ENCODE data around the gene FADS1.

FADS1 gene

DNA sequence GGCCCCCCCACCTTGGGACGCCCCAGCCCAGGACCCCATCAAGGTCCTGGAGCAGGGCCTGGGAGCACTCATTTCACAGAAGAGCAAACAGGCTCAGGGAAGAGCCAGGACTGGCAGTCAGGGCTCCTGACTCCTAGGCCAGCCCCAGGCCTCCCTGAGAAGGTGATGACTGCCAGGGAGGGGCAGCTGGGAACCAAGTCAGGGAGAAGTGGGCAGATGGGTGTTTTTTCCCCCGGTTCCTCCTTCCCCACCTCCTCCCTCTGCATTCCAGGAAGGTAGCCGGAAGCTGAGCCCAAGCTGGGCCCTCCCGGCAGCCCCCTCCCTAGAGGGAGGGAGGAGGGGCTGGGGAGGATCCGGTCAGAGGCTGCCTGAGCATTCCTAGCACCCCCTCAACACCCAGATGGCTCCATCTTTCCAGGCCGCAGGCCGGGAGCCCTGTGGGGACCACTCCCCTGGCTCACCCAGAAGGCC is 44.8 kb downstream of the FADS1 start:
- intact Hi-C loops (cut with DNase I; ENCODE audit: low total_unique reads): no loop called here
- Histone ChIP-seq H3K27ac (no peak overlapping the region), H3K9me3 (no peaks in the 10 kb centered on the region), H3K4me3 (no peak overlapping the region), H3K36me3 (no peaks in the 10 kb centered on the region), H3K4me1 (peaks cover 0 to 2% (median under 1%) of the 10 kb centered on the region in 4 donors), H3K27me3 (peaks cover 0 to 15% of the 10 kb centered on the region in 2 donors)
- TF ChIP-seq, protein P1, sequence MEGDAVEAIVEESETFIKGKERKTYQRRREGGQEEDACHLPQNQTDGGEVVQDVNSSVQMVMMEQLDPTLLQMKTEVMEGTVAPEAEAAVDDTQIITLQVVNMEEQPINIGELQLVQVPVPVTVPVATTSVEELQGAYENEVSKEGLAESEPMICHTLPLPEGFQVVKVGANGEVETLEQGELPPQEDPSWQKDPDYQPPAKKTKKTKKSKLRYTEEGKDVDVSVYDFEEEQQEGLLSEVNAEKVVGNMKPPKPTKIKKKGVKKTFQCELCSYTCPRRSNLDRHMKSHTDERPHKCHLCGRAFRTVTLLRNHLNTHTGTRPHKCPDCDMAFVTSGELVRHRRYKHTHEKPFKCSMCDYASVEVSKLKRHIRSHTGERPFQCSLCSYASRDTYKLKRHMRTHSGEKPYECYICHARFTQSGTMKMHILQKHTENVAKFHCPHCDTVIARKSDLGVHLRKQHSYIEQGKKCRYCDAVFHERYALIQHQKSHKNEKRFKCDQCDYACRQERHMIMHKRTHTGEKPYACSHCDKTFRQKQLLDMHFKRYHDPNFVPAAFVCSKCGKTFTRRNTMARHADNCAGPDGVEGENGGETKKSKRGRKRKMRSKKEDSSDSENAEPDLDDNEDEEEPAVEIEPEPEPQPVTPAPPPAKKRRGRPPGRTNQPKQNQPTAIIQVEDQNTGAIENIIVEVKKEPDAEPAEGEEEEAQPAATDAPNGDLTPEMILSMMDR (IDR thresholded peaks at IDR 0.05): no peak
- DNase-seq: no peak

DNA sequence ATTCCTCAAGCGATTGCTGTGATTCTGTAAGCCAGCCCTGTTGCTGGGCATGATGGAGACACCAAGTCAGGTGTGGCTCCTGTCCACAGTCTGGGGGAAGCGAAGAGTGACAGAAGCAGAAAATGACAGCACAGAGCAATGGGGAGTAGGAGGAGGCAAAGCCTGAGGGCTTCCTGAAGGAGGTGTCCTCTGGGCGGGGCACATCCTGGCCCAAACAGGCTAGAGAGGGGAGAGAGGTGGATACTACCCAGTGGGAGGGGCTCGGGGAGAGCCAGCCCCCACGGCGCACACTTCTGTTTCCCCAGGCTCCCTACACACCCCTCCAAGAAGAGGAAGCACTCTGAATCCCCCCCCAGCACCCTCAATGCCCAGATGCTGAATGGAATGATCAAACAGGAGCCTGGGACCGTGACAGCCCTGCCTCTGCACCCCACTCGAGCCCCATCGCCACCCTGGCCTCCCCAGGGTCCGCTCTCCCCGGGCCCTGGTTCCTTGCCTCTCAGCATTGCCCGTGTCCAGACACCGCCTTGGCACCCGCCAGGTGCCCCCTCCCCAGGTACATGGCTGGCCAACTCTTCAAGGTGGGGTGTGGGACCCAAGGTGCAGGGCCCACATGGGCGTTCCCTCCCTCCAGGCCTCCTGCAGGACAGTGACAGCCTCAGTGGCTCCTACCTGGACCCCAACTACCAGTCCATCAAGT is 45.5 kb downstream of the FADS1 start:
- H3K27me3 ChIP-seq: peaks cover 0 to 15% of the 10 kb centered on the region in 2 donors
- no peaks in the 10 kb centered on the region for H3K9me3 ChIP-seq
- no peak for DNase-seq
- no peak overlapping the region for H3K4me3 ChIP-seq
- H3K36me3 ChIP-seq: no peaks in the 10 kb centered on the region
- TF ChIP-seq, protein P1 (IDR thresholded peaks at IDR 0.05): no peak
- intact Hi-C loops (cut with DNase I; ENCODE audit: low total_unique reads): no loop called here
- no peaks in the 10 kb centered on the region for H3K4me1 ChIP-seq
- no peak overlapping the region for H3K27ac ChIP-seq

DNA sequence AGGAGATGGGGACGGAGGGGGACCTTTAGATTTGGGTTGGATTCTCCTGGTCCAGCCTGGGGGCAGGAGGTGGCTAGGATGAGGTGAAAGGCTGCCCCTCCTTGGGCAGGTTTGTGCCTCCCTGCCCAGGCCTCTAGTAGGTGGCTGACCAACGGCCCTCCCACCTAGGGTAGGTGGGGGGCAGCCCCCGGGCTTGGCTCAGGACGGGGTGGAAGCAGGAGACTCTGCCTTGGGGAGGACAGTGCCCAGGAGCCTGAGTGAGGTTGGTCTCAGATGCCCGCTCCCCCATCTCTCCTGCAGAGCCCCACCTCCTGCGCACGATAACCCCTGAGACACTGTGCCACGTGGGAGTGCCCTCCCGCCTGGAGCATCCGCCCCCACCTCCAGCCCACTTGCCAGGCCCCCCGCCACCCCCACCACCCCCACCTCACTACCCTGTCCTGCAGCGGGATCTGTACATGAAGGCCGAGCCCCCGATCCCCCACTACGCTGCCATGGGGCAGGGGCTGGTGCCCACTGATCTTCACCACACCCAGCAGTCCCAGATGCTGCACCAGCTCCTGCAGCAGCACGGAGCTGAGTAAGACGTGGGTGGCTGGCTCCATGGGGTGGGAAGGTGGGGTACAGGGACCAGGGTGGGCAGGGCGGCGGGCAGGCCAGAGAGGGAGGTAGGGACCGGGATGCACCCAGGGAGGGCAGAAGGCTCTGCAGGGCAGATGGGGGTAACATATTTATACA is 46.7 kb downstream of the FADS1 start:
- no peak overlapping the region for H3K4me3 ChIP-seq
- no peak overlapping the region for H3K27ac ChIP-seq
- H3K36me3 ChIP-seq: no peaks in the 10 kb centered on the region
- intact Hi-C loops (cut with DNase I; ENCODE audit: low total_unique reads): no loop called here
- no peaks in the 10 kb centered on the region for H3K9me3 ChIP-seq
- no peaks in the 10 kb centered on the region for H3K4me1 ChIP-seq
- DNase-seq: no peak
- TF ChIP-seq, protein P1 (IDR thresholded peaks at IDR 0.05): no peak
- H3K27me3 ChIP-seq: peaks cover 0 to 11% of the 10 kb centered on the region in 2 donors

DNA sequence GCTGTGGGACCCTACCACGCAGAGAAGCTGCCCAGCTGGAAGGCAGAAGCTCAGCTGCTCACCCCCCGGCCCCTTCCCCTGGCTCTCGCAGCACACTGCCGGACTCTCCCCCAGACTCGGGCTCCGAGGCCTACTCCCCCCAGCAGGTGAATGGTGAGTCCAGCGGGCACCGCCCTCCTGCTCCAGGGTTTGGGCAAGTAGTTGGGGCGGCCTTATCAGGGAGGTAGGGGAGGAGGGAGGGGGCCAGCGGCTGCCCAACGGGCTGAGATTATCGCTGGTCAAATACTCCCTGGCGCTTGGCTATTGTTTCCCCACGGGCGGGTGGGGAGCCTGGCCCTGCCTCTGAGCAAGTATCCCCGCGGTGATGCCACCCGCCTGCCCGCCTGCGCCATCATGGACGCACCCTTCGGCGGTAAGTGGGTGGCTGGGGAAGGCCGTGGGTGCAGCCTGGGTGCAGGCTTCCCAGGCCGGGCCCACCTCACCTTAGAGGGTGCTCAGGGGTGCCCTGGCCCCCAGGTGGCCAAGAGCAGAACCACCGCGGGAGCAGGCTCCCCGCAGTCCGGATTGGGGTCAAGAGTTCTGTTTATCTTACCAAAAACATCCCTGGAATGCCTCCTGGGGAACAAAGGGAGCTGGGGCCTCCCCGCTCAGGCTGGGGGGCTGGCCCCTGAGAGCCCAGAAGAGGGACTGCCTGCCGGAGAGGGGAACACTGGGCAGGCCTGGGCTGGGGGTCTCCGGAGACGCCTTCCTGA is 47.5 kb downstream of the FADS1 start:
- Histone ChIP-seq H3K4me3 (no peak overlapping the region), H3K9me3 (no peaks in the 10 kb centered on the region), H3K4me1 (no peaks in the 10 kb centered on the region), H3K36me3 (no peaks in the 10 kb centered on the region), H3K27ac (no peak overlapping the region), H3K27me3 (peaks cover 0 to 11% of the 10 kb centered on the region in 2 donors)
- intact Hi-C loops (cut with DNase I; ENCODE audit: low total_unique reads): no loop called here
- TF ChIP-seq, protein P1 (IDR thresholded peaks at IDR 0.05): no peak
- DNase-seq: no peak

DNA sequence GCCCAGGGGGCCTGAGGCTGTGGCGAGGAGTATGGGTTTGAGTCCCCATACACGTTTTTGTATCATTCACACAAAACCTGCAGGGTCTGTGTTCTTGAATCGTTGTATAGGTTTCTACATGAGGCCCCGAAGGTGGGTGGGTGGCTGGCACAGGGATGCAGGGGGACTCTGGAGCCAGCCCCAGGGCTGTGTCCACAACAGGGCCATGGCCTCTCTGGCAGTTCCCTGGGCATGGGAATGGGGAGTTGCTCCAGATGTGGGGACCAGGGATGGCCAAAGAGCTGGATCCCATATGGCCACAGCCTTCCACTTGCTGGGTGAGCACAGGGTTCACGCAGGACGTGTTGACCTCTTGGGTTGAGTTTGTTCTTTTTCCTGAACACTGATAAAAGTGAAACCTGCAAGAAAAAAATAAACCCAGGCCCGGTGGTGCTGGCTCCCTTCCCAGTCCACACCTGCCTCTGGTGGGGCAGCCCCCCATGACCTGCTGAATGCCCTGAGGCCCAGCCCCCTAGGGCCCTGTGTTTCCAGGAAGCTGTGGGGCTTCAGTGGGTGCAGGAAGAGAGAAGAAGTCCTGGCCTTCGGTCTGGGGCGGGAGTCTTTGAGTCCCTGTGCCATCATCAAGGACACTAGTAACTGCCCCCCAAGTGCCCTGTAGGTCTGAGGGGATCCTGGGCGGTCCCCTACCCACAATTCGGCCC is 48.3 kb downstream of the FADS1 start:
- no peak overlapping the region for H3K27ac ChIP-seq
- H3K4me1 ChIP-seq: no peaks in the 10 kb centered on the region
- no peak overlapping the region for H3K4me3 ChIP-seq
- intact Hi-C loops (cut with DNase I; ENCODE audit: low total_unique reads): no loop called here
- TF ChIP-seq, protein P1 (IDR thresholded peaks at IDR 0.05): no peak
- H3K27me3 ChIP-seq: peaks cover 0 to 18% of the 10 kb centered on the region in 2 donors
- H3K36me3 ChIP-seq: no peaks in the 10 kb centered on the region
- no peak for DNase-seq
- H3K9me3 ChIP-seq: no peaks in the 10 kb centered on the region

All from tibial artery (tissue), 4 donors.